Upper lobe of left lung (tissue), 6 donors: ENCODE results near the gene PFN3. TPM values are rescaled to one million over a fixed set of nuclear protein-coding genes. Genes with fewer than 3 reads are reported as not detected.

ENCODE experiments used
- ATAC-seq, 2 donors: fragments of 200-7000 bp; cut with Tn5 transposase; one replicate each; pipeline ENCODE4 v1.9.1; 2022; ENCODE audit warnings: mild to moderate bottlenecking in 2 of 2, moderate library complexity in 2 of 2; ENCODE audit not compliant: low FRiP score in 2 of 2
- DNase-seq, 2 donors: peaks; one replicate each; pipeline ENCODE4 v3.0.0-alpha.2; 2019 to 2020
- H3K27ac ChIP-seq, 4 donors: fragments of 200-600 bp; sonication (generic); one replicate each; pipeline ENCODE4 v1.5.1; 2016 to 2019
- H3K27me3 ChIP-seq, 4 donors: fragments of 200-600 bp; sonication (generic); one replicate each; pipeline ENCODE4 v1.5.1; 2017 to 2019
- H3K36me3 ChIP-seq, 4 donors: fragments of 200-600 bp; sonication (generic); one replicate each; pipeline ENCODE4 v1.5.1; 2016 to 2019
- H3K4me1 ChIP-seq, 4 donors: fragments of 200-600 bp; sonication (generic); one replicate each; pipeline ENCODE4 v1.5.1; 2018 to 2019
- H3K4me3 ChIP-seq, 4 donors: fragments of 200-600 bp; sonication (generic); one replicate each; pipeline ENCODE4 v1.5.1; 2017 to 2019; ENCODE audit warnings: mild to moderate bottlenecking in 2 of 4, moderate library complexity in 1 of 4
- H3K9me3 ChIP-seq, 4 donors: fragments of 200-600 bp; sonication (generic); one replicate each; pipeline ENCODE4 v1.5.1; 2018 to 2019
- EP300 ChIP-seq, 4 donors: sonication (generic); formaldehyde crosslinking; IDR thresholded peaks; one replicate each; pipeline ENCODE4 v1.5.1; 2017; ENCODE audit warnings: antibody characterized with exemption in 4 of 4, control low read depth in 2 of 4
- POLR2A ChIP-seq, 4 donors: fragments of 450-650 bp; IDR thresholded peaks; one replicate each; pipeline ENCODE4 v1.5.1; 2016 to 2017; ENCODE audit warnings: antibody characterized with exemption in 4 of 4, mild to moderate bottlenecking in 2 of 4
- POLR2AphosphoS5 ChIP-seq, 2 donors: sonication (generic); formaldehyde crosslinking; IDR thresholded peaks; one replicate each; pipeline ENCODE4 v1.5.1; 2017; ENCODE audit warnings: antibody characterized with exemption in 2 of 2
- WGBS, 2 donors: methylation state at CpG; one replicate each; pipeline ENCODE4 v1.1.5; 2017 to 2018; 5-methylcytosine and 5-hydroxymethylcytosine counted together
- total RNA-seq, 6 donors: library from RNA; depleted of rRNA in 4 of 6; stranded (reverse); fragments of >200 nt in 4 of 6; gene quantifications; one replicate each; pipeline versions ENCODE4 v1.1.0 to v1.2.1, GENCODE V29; 2016 to 2021
- TF ChIP-seq, protein P1 (sequence below), 6 experiments: fragments of 450-650 bp in 4 of 6; fragments of 200-600 bp in 2 of 6; sonication (generic) in 2 of 6; IDR thresholded peaks; one replicate each; pipeline ENCODE4 v1.5.1; 2016 to 2019; ENCODE audit warnings: antibody characterized with exemption in 6 of 6
- donor health status: DM: no; HTN: no; CAD: no; lungs with moderate emphysema.
- donor health status: DM: no; HTN: yes; CAD: no; lungs with severe emphysema.

The PFN3 gene
- total RNA-seq, 6 donors from 2014 or later, result not detected

DNA sequence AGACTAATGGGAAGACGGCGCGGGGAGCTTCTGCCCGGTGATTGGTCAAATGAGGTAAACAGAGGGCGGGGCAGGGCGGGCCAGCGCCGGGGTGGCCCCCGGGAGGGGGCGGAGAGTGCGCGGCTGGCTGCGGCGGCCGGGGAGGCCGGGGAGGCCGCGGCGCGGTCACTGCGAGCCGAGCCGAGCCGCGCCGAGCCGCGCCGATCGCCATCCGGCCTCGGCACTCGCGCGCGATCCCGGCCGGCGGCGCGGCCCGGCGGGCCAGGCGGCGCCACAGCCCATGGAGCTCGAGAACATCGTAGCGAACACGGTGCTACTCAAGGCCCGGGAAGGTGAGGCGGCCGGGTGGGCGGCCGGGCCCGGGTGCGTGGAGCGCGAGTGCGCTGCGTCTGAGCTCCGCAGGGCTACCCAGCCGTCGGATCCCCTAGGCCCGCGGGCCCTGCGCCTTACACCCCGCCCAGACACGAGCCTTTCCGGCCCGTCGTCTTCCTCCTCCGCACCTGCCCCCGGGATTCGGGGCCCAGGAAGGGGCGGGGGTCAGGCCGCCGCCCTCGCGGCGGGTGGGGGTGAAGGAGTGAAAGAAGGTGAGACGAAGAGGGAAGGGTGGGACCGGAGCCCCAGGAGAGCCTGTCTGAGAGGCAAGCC, 26.2 kb upstream of the PFN3 start, which contains the start of gene GRK6:
Gene GRK6, plus strand, starts transcription at position 111 of the 645 bp plus-strand sequence. Its CDS starts 170 bp downstream, at position 281.
- H3K27me3 ChIP-seq, result no peaks in the 10 kb centered on the region
- peak within 1 kb of the TSS; percentile 62 to 90 (median 85) for H3K4me3 ChIP-seq
- peaks cover 47 to 57% (median 53%) of the 10 kb centered on the region in 4 donors for H3K4me1 ChIP-seq
- WGBS, 2 donors, result 2% methylated on average over 25 to 41 of the region's 82 CpGs
- peak within 1 kb of the TSS; percentile 91 to 94 (median 94) for H3K27ac ChIP-seq
- no peaks in the 10 kb centered on the region for H3K9me3 ChIP-seq
- TF ChIP-seq POLR2AphosphoS5 (IDR thresholded peaks at IDR 0.05) (no peak), POLR2A (IDR thresholded peaks at IDR 0.05) (peak in 3 of 4 donors; percentile 40 to 41 (median 40)), EP300 (IDR thresholded peaks at IDR 0.05) (no peak)
- TF ChIP-seq, protein P1, sequence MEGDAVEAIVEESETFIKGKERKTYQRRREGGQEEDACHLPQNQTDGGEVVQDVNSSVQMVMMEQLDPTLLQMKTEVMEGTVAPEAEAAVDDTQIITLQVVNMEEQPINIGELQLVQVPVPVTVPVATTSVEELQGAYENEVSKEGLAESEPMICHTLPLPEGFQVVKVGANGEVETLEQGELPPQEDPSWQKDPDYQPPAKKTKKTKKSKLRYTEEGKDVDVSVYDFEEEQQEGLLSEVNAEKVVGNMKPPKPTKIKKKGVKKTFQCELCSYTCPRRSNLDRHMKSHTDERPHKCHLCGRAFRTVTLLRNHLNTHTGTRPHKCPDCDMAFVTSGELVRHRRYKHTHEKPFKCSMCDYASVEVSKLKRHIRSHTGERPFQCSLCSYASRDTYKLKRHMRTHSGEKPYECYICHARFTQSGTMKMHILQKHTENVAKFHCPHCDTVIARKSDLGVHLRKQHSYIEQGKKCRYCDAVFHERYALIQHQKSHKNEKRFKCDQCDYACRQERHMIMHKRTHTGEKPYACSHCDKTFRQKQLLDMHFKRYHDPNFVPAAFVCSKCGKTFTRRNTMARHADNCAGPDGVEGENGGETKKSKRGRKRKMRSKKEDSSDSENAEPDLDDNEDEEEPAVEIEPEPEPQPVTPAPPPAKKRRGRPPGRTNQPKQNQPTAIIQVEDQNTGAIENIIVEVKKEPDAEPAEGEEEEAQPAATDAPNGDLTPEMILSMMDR (IDR thresholded peaks at IDR 0.05), result peak in 2 of 6 experiments; percentile 30 to 38
- ATAC-seq (peak in 1 of 2 donors; percentile 0), DNase-seq (peak; percentile 57 to 95)
- H3K36me3 ChIP-seq, result peaks cover 0 to 14% (median 12%) of the 10 kb centered on the region in 4 donors

GRCh38 chr5:177425801-177426565, 25.5 kb upstream of the PFN3 start:
- 0% methylated on average over 20 to 52 of the region's 52 CpGs for WGBS, 2 donors
- ATAC-seq, result peak; percentile 96 to 99

GRCh38 chr5:177425196-177425800, 24.8 kb upstream of the PFN3 start:
- H3K27ac ChIP-seq, result peak overlapping the region; percentile 91 to 94 (median 92)
- no peak for TF ChIP-seq POLR2AphosphoS5 (IDR thresholded peaks at IDR 0.05)
- TF ChIP-seq, protein P1 (IDR thresholded peaks at IDR 0.05), result no peak
- TF ChIP-seq POLR2A (IDR thresholded peaks at IDR 0.05), result no peak
- no peak for TF ChIP-seq EP300 (IDR thresholded peaks at IDR 0.05)
- peaks cover 37 to 43% (median 40%) of the 10 kb centered on the region in 4 donors for H3K4me1 ChIP-seq
- ATAC-seq, result peak in 1 of 2 donors; percentile 0
- DNase-seq, result no peak
- no peaks in the 10 kb centered on the region for H3K27me3 ChIP-seq
- H3K4me3 ChIP-seq, result peak overlapping the region; percentile 36 to 89 (median 60)
- peaks cover 0 to 1% (median 0%) of the 10 kb centered on the region in 4 donors for H3K36me3 ChIP-seq
- 40 to 43% methylated on average over 13 of the region's 13 CpGs for WGBS, 2 donors
- H3K9me3 ChIP-seq, result no peaks in the 10 kb centered on the region

More at GRCh38 chr5:177425801-177426565, 25.5 kb upstream of the PFN3 start:
- Histone ChIP-seq H3K27me3 (no peaks in the 10 kb centered on the region), H3K9me3 (no peaks in the 10 kb centered on the region), H3K27ac (peak overlapping the region; percentile 91 to 94 (median 92)), H3K4me1 (peaks cover 43 to 50% (median 47%) of the 10 kb centered on the region in 4 donors), H3K4me3 (peak overlapping the region; percentile 36 to 89 (median 60)), H3K36me3 (peaks cover 0 to 8% (median 6%) of the 10 kb centered on the region in 4 donors)
- DNase-seq, result peak; percentile 98 to 100
- TF ChIP-seq POLR2AphosphoS5 (IDR thresholded peaks at IDR 0.05) (peak; percentile 78 to 79), EP300 (IDR thresholded peaks at IDR 0.05) (no peak), POLR2A (IDR thresholded peaks at IDR 0.05) (peak in 3 of 4 donors; percentile 56 to 95 (median 58))
- TF ChIP-seq, protein P1 (IDR thresholded peaks at IDR 0.05), result peak in 2 of 6 experiments; percentile 9 to 20

GRCh38 chr5:177423671-177424070, 23.2 kb upstream of the PFN3 start:
- DNase-seq (no peak), ATAC-seq (no peak)
- H3K27me3 ChIP-seq, result no peaks in the 10 kb centered on the region
- H3K4me1 ChIP-seq, result peaks cover 23 to 27% (median 24%) of the 10 kb centered on the region in 4 donors
- no peak overlapping the region for H3K27ac ChIP-seq
- TF ChIP-seq POLR2AphosphoS5 (IDR thresholded peaks at IDR 0.05), result no peak
- no peak for TF ChIP-seq EP300 (IDR thresholded peaks at IDR 0.05)
- TF ChIP-seq, protein P1 (IDR thresholded peaks at IDR 0.05), result no peak
- TF ChIP-seq POLR2A (IDR thresholded peaks at IDR 0.05), result no peak
- no peaks in the 10 kb centered on the region for H3K9me3 ChIP-seq
- no peaks in the 10 kb centered on the region for H3K36me3 ChIP-seq
- 83 to 89% methylated on average over 2 of the region's 2 CpGs for WGBS, 2 donors
- no peak overlapping the region for H3K4me3 ChIP-seq
